DMS153 treated with DMSO at 0.1 percent for 48 hours (cell line): ENCODE measurements around the gene PDE11A.
A peak's percentile ranks its signal among the peaks of the same experiment; 100 is the strongest.

Experiments
- DNase-seq: peaks from one replicate; lab custom pipeline; 2025; ENCODE audit not compliant: unreplicated experiment; lab: John Stamatoyannopoulos, UW

PDE11A gene

DNA sequence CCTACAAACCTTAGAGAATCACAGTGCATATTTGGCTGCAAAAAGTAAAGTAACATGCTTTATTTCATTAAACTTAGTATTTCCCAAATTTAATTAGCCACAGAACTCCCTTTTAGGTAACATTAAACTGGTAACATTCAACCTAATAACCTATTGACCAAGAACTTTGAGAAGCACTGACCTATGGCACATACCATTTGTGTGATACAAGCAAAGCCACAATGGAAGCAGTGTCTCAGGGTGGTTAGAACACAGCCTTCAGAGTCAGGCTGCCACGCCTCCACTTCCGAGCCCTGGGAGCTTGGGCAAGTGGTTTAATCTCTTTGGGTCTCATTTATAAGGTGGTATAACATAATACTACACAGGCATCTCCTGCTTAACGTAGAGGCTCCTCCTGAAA lies 301.4 kb downstream of the PDE11A start:
- no peak for DNase-seq

DNA sequence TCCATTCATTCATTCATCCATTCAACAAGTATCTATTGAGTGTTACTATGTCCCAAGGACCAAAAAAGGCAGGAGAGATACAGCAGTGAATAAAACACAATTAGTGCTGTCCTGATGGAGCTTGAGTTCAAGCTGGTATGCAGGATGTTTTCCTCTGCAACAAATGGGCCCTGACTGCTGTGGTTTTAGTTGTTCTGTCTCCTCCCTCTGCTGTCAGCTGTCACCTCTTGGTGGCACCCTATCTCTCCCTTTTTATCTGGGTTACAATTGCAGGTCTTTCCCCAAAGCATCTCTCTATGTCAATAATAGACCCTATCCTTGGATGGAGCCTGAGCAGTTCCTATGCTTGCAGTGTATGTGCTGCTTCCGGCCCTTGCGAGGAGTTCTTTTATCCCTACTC lies 304.8 kb downstream of the PDE11A start:
- DNase-seq: no peak

GRCh38 chr2:177765698-177766097 lies 306.9 kb downstream of the PDE11A start:
- DNase-seq: no peak

DNA sequence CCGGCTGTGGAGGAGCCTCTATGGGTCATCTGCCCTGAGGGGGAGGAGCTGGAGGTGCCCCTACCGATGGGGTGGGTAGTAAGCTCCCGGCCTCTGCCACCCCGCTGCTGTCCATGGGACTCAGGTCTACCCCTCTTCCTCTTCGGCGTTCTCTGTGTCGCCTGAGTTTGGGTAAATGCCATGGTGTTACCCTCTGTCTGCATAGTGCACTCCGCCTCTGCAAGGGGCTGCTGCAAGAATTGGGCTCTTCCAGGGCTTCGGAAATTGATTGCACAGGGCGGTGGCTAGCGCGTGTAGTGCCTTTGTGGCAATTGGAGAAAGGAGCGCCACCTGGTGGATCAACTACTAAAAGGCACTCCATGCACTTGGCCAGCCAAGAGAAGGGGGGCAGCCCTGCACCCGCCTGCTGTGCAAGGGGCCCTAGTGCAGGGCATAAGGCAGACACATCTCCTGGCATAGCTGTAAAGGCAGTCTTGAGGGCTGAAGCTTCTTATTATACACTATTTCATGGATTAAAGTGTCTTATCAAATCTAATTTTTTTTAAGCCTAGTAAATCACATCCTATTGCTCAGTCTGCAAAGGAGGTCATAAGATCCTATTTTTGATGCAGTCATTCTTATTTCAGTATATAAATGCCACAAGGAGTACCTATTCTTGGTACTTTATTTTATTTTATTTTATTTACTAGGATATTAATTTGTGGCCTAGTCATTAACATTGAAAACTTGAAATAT lies 308.9 kb downstream of the PDE11A start:
- peak; percentile 90 for DNase-seq

- no peak for DNase-seq
These were observed 313.1 kb downstream of the PDE11A start for GRCh38 chr2:177759443-177759842.

GRCh38 chr2:177758591-177759371 lies 313.8 kb downstream of the PDE11A start:
- DNase-seq: peak; percentile 26

DNA sequence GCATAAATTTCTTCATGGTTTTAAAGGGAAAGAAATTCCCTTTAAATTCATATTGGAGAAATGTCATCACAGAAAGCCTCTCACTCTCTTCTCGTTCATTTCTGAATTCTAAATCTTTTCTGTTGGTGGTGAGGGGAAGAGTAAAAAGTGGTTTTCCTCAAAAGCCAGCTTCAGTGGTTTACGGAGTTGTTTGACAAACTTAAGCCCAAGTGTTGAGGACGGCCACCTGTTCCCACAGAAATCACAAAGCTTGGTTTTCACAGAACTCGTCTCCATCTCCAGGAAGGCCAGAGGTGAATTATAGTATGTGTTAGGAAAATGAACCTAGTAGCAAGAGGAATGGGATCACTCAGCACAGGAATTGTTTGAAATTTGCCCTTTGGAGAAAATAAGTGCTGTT lies 316.2 kb downstream of the PDE11A start:
- no peak for DNase-seq

GRCh38 chr2:177754492-177754873 lies 318.1 kb downstream of the PDE11A start:
- DNase-seq: no peak

DNA sequence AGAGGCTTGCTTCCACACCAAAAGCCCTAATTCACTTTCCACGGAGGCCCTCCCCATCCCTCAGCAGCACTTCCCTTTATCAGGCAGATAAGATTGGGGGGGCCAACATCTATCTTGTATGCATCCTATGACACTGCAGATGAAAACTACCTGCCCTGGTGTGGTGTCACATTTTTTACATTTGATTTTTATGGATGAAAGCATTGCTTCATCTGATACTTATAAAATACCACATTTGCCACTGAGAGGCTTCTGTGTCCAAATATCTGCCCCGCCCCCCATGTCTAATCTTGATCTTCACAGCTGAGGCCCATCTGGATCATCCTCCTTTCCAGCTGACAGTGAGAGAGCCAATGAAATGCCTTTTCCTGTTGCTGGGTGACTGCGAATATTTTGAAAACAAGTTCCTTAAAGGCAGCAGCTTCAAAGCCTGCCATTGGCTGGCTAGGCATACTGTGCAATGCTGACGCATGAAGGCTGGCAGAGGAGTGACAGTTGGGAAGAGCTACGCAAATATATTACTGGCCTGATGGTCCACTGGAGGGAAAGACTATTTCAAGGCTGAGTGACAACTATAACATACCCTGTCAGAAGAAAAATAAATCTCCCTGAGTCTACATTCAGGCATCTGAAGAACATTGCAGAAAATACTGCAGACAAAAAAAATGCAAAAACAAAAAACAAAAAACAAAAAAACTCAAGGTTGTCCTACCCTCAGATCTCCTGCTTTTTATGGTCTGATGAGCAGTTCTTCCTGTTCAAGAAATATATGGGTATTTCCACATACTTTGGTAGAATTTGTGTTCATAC lies 318.7 kb downstream of the PDE11A start:
- peak; percentile 39 for DNase-seq

- DNase-seq: no peak
These were observed 324.2 kb downstream of the PDE11A start for GRCh38 chr2:177748360-177748759.

DNA sequence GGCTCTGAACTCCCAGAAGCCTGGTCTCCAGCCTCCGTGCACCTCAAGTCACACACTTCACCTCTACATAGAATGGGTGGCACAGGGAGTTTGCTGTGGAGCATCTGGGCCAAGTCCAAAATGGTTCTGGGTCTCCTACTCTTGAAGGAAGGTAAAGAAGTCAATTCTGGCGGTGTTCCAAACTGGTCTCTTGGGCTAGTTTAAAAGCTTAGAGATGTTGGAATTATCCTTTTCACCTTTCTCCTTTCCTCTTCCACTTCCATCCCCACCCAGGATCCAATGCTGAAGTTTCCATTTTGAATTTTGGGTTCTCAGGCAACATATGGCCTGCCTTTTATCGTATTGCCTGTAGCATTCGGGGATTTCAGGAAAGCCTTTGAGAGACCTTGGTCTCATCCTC lies 325.2 kb downstream of the PDE11A start:
- no peak for DNase-seq

DNA sequence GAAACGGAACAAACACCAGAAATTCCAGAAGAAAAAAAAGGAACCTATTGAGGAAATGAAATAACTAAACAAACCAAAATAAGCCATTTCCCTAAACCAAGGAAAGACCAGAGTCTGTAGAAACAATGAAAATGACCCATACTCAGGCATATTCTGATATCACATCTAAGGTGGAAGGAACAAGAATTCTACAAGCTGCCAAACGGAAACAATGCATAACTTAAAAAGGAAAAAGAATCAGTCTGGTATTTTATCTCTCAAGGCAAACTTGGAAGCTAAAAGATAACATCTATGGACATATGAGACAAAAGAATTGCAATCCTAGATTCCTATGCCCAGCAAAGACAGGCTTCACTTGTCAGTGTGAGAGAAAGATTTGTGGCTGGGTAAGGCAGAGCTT lies 326.2 kb downstream of the PDE11A start:
- DNase-seq: no peak

- DNase-seq: no peak
These were observed 327.0 kb downstream of the PDE11A start for GRCh38 chr2:177745531-177745930.

DNA sequence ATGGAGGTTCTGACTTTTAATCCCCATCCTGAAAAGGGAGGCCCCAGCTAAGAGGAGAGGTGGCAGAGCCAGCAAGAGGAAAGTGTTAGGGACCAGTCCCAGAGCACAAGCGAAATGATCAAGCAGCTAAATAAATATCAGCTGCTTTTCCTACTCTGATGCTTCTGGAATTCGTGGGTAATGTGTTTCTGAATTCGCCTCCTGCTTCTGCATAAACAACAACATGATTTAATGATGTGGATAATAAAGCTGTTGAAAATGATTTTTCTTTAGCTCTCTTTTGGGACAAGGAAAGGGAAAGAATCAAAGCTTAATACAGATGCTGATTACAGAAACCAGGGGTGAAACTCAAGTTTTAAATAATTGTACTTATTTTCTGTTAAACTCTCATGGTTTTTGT lies 329.7 kb downstream of the PDE11A start:
- DNase-seq: no peak

DNA sequence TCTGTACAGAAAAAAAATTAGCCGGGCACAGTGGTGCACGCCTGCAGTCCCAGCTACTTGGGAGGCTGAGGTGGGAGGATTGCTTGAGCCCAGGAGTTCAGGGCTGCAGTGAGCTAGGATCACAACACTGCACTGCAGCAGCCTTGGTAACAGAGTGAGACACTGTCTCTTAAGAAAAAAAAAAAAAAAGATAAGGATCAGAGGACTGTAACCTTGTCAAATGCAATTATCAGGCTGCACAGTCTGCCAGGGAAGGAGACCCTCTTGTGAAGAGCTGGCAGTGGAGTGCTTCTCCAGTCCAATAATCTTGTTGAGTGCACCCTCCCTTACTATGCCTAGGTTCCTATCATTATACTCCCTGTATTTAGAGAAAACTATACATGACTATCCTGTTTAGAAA lies 330.7 kb downstream of the PDE11A start:
- DNase-seq: no peak

- DNase-seq: no peak
These were observed 331.9 kb downstream of the PDE11A start for GRCh38 chr2:177740700-177741099.

GRCh38 chr2:177738461-177739235 lies 333.9 kb downstream of the PDE11A start:
- DNase-seq: no peak

DNA sequence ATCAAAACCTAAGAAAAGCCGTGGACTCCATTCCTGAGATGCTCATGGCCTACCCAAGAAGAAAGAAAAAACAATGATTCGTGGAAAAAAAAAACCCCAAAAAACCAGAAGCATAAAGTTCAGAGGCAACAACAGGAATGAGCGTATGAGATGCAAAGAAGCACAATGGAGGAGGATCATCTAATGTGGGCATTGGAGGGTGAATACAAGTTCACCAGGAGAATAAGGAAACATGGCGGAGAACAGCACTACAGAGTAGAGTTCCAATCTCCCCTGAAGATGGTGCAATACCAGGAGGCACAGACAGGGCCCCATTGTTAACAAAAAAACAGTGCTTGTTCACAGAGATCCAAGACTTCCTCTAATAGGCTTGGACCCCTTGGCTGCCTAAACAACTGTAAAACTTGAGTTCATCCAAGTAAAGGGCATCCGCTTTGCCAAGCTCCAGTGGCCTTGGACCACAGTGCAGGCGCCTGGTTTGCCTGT lies 337.2 kb downstream of the PDE11A start:
- no peak for DNase-seq

- DNase-seq: no peak
These were observed 339.2 kb downstream of the PDE11A start for GRCh38 chr2:177733322-177733855.

- no peak for DNase-seq
These were observed 341.2 kb downstream of the PDE11A start for GRCh38 chr2:177731384-177731783.

DNA sequence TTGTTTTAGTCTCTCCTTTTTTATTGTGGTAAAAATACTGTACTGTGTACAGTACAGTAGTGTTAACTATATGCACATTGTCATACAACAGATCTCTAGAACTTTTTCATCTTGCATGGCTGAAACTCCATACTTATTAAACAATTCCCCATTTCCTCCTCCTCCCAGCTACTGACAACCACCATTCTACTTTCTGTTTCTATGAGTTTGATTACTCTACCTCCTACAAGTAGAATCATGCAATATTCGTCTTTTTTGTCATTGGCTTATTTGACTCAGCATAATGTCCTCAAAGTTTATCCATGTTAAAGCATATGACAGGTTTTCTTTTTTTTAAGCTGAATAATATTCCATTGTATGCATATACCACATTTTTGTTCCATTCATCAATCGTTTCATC lies 341.8 kb downstream of the PDE11A start:
- no peak for DNase-seq
